Natural killer cell (primary cell): Measurements from ENCODE around the gene AZIN2. TPM values are rescaled to one million over a fixed set of nuclear protein-coding genes. Genes with fewer than 3 reads are reported as not detected.

Source experiments
- ATAC-seq, 3 donors: fragments of 150-1000 bp in 2 of 3; fragments of 200-7000 bp in 1 of 3; cut with Tn5 transposase; 1 replicate in 1 of 3; 2 replicates in 2 of 3; pipeline ENCODE4 v1.10.0; 2021; ENCODE audit warnings: mild to moderate bottlenecking in 2 of 3, moderate library complexity in 2 of 3
- DNase-seq, 2 donors: peaks; one replicate each; pipeline versions ENCODE4 v3.0.0 to v3.0.0-alpha.2; 2013 to 2021; ENCODE audit warnings: mixed read lengths in 1 of 2
- H3K27ac ChIP-seq: one replicate; pipeline ENCODE4 v1.5.1; 2013; ENCODE audit warnings: mild to moderate bottlenecking, low read length
- H3K27me3 ChIP-seq: one replicate; pipeline ENCODE4 v1.6.1; 2013; ENCODE audit warnings: low read length; ENCODE audit not compliant: control insufficient read depth, insufficient read depth
- H3K36me3 ChIP-seq: one replicate; pipeline ENCODE4 v1.6.1; 2013; ENCODE audit warnings: low read length; ENCODE audit not compliant: control insufficient read depth, insufficient read depth
- H3K4me1 ChIP-seq: one replicate; pipeline ENCODE4 v1.6.1; 2013; ENCODE audit warnings: low read length; ENCODE audit not compliant: control insufficient read depth, insufficient read depth
- H3K4me3 ChIP-seq: one replicate; pipeline ENCODE4 v1.5.1; 2013; ENCODE audit warnings: low read length
- H3K9me3 ChIP-seq: one replicate; pipeline ENCODE4 v1.6.1; 2013; ENCODE audit warnings: low read length; ENCODE audit not compliant: control insufficient read depth, insufficient read depth
- H3K27ac Mint-ChIP-seq, 2 donors: one replicate each; pipeline ENCODE4 v1.8.0; 2022; ENCODE audit warnings: mild to moderate bottlenecking in 2 of 2, mixed read lengths in 2 of 2, moderate library complexity in 1 of 2
- H3K27me3 Mint-ChIP-seq, 2 donors: one replicate each; pipeline ENCODE4 v1.8.0; 2022; ENCODE audit warnings: low read depth in 2 of 2, mixed read lengths in 2 of 2
- H3K36me3 Mint-ChIP-seq: one replicate; pipeline ENCODE4 v1.8.0; 2022; ENCODE audit warnings: mixed read lengths
- H3K4me1 Mint-ChIP-seq, 2 donors: one replicate each; pipeline ENCODE4 v1.8.0; 2022; ENCODE audit warnings: mixed read lengths in 2 of 2
- H3K4me3 Mint-ChIP-seq: one replicate; pipeline ENCODE4 v1.8.0; 2022; ENCODE audit warnings: mild to moderate bottlenecking, moderate library complexity, mixed read lengths
- H3K9me3 Mint-ChIP-seq, 2 donors: one replicate each; pipeline ENCODE4 v1.8.0; 2022; ENCODE audit warnings: mixed read lengths in 2 of 2
- CTCF ChIP-seq: fragments of 200-600 bp; IDR thresholded peaks from one replicate; pipeline ENCODE4 v1.8.0; 2022; ENCODE audit warnings: antibody characterized with exemption
- WGBS: methylation state at CpG from one replicate; pipeline ENCODE4 v1.1.7; 2013; ENCODE audit warnings: missing lambda C conversion rate; ENCODE audit not compliant: insufficient coverage; 5-methylcytosine and 5-hydroxymethylcytosine counted together
- intact Hi-C: fragments of 100-400 bp; cut with micrococcal nuclease; formaldehyde crosslinking; loops from one replicate; pipeline ENCODE4 v1.14.2; 2022
- total RNA-seq, 4 donors: library from RNA; stranded (reverse); fragments of 120-200 nt in 1 of 4; gene quantifications; one replicate each; pipeline versions ENCODE4 v1.2.3 to v1.2.4, GENCODE V29; 2013 to 2022

AZIN2 gene
- total RNA-seq, 3 donors from 2014 or later (not counting 1 experiment from before 2014, with no cell fraction given), result 1.9 to 5.1 (median 4.1) TPM

- intact Hi-C loops, result no loop called here
- H3K27ac ChIP-seq, result no peak overlapping the region
- Mint-ChIP-seq H3K27ac (no peak overlapping the region), H3K4me1 (peaks cover 16 to 33% of the 10 kb centered on the region in 2 donors), H3K36me3 (no peaks in the 10 kb centered on the region), H3K9me3 (no peaks in the 10 kb centered on the region), H3K4me3 (no peak overlapping the region), H3K27me3 (no peaks in the 10 kb centered on the region)
- H3K9me3 ChIP-seq, result no peaks in the 10 kb centered on the region
- 92% methylated on average over 11 of the region's 11 CpGs for WGBS
- H3K27me3 ChIP-seq, result no peaks in the 10 kb centered on the region
- H3K4me1 ChIP-seq, result peaks cover 3% of the 10 kb centered on the region
- H3K36me3 ChIP-seq, result peaks cover 4% of the 10 kb centered on the region
- DNase-seq, result no peak
- no peak for TF ChIP-seq CTCF
- H3K4me3 ChIP-seq, result no peak overlapping the region
- no peak for ATAC-seq
Measured at GRCh38 chr1:33169290-33170055, 88.5 kb downstream of the AZIN2 start.

Other genes starting within 250 kb of the AZIN2 start
- under 1 TPM in 1 of 3 donors, not detected in 2; 0.36 TPM for gene FNDC5, start 210.2 kb upstream of the AZIN2 start, total RNA-seq
- under 1 TPM in 1 of 3 donors, not detected in 2; 0.59 TPM for gene HPCA, start 194.7 kb upstream of the AZIN2 start, total RNA-seq
- not detected for gene TMEM54, start 179.8 kb upstream of the AZIN2 start, total RNA-seq
- 100 to 1,000 TPM in 1 of 3 donors, 10 to 100 TPM in 2; 44.2 to 110 (median 54.3) TPM for gene RNF19B, start 116.3 kb upstream of the AZIN2 start, total RNA-seq
- 10 to 100 TPM; 64.8 to 94.0 (median 67.1) TPM for gene AK2, start 44.3 kb upstream of the AZIN2 start, total RNA-seq
- gene TRIM62, start 100.9 kb downstream of the AZIN2 start, total RNA-seq, result 10 to 100 TPM; 18.2 to 35.4 (median 23.2) TPM
- gene ZNF362, start 175.3 kb downstream of the AZIN2 start, total RNA-seq, result 10 to 100 TPM; 34.7 to 39.1 (median 38.3) TPM
- gene A3GALT2, start 239.9 kb downstream of the AZIN2 start, total RNA-seq, result not detected